Endodermal cell (in vitro differentiated cells): ENCODE results near the gene PGM5. TPM values are rescaled to one million over a fixed set of nuclear protein-coding genes. Genes with fewer than 3 reads are reported as not detected.

ENCODE experiments used
- DNase-seq: peaks from one replicate; pipeline ENCODE4 v3.0.0-alpha.2; 2017
- H3K27ac ChIP-seq: 2 replicates; pipeline ENCODE4 v1.5.1; 2013; ENCODE audit warnings: mild to moderate bottlenecking, low read depth, low read length, moderate library complexity
- H3K27me3 ChIP-seq: 2 replicates; pipeline ENCODE4 v1.6.1; 2013; ENCODE audit warnings: mild to moderate bottlenecking, low read length, moderate library complexity; ENCODE audit not compliant: insufficient read depth, control insufficient read depth, poor library complexity, severe bottlenecking
- H3K36me3 ChIP-seq: 2 replicates; pipeline ENCODE4 v1.7.0; 2013; ENCODE audit warnings: mild to moderate bottlenecking, low read length, moderate library complexity; ENCODE audit not compliant: control insufficient read depth, insufficient read depth
- H3K4me1 ChIP-seq: one replicate; pipeline ENCODE4 v1.7.0; 2013; ENCODE audit warnings: low read length; ENCODE audit not compliant: control insufficient read depth, insufficient read depth
- H3K4me3 ChIP-seq: 2 replicates; pipeline ENCODE4 v1.5.1; 2013; ENCODE audit warnings: mild to moderate bottlenecking, low read length, moderate library complexity
- H3K9ac ChIP-seq: 2 replicates; pipeline ENCODE4 v1.6.1; 2013; ENCODE audit warnings: mild to moderate bottlenecking, low read length, moderate library complexity; ENCODE audit not compliant: poor library complexity, severe bottlenecking; ENCODE audit errors: extremely low read depth
- H3K9me3 ChIP-seq: 2 replicates; pipeline ENCODE4 v1.6.1; 2013; ENCODE audit warnings: mild to moderate bottlenecking, low read length, moderate library complexity; ENCODE audit not compliant: control insufficient read depth
- H3K27ac Mint-ChIP-seq: 2 replicates; pipeline ENCODE4 v1.8.0; 2020; ENCODE audit warnings: mixed read lengths
- H3K27me3 Mint-ChIP-seq: 2 replicates; pipeline ENCODE4 v1.8.0; 2021; ENCODE audit warnings: mild to moderate bottlenecking, mixed read lengths; ENCODE audit not compliant: insufficient read depth
- H3K36me3 Mint-ChIP-seq: 2 replicates; pipeline ENCODE4 v1.8.0; 2020; ENCODE audit warnings: low read depth, mixed read lengths
- H3K4me1 Mint-ChIP-seq: 2 replicates; pipeline ENCODE4 v1.8.0; 2020; ENCODE audit warnings: mixed read lengths
- H3K4me3 Mint-ChIP-seq: 2 replicates; pipeline ENCODE4 v1.8.0; 2020; ENCODE audit warnings: mild to moderate bottlenecking, moderate library complexity, mixed read lengths
- H3K9me3 Mint-ChIP-seq: 2 replicates; pipeline ENCODE4 v1.8.0; 2020; ENCODE audit warnings: mild to moderate bottlenecking, mixed read lengths
- CTCF ChIP-seq: fragments of 200-600 bp; sonication (generic); conservative IDR thresholded peaks from 2 replicates; pipeline ENCODE4 v1.5.0; 2021; ENCODE audit warnings: antibody characterized with exemption, mild to moderate bottlenecking
- WGBS, 2 experiments: methylation state at CpG; one replicate each; pipeline versions ENCODE4 v1.1.5 to v1.1.7; 2013; ENCODE audit warnings: missing lambda C conversion rate in 2 of 2, mixed read lengths in 1 of 2; ENCODE audit not compliant: insufficient coverage in 1 of 2, insufficient read length in 1 of 2; 5-methylcytosine and 5-hydroxymethylcytosine counted together
- total RNA-seq, 2 donors: library from RNA; stranded (reverse); fragmentation: NEBNext Ultra II Directional in 1 of 2; extraction: Animal tissue kit (Norgen Biotek cat#: 25700) in 1 of 2; gene quantifications; 2 replicates in 1 of 2; 3 replicates in 1 of 2; pipeline ENCODE4 v1.2.1, GENCODE V29; 2021

Gene PGM5
- total RNA-seq, 2 donors from 2014 or later = 0.33 to 0.64 TPM

GRCh38 chr9:68532131-68532530 is 175.7 kb downstream of the PGM5 start:
- H3K4me3 ChIP-seq = no peak overlapping the region
- no peak for TF ChIP-seq CTCF
- H3K4me1 ChIP-seq = no peaks in the 10 kb centered on the region
- WGBS, 2 experiments = 91 to 95% methylated on average over 4 of the region's 4 CpGs
- DNase-seq = no peak
- H3K4me1 Mint-ChIP-seq = no peaks in the 10 kb centered on the region
- H3K27me3 ChIP-seq = peaks cover 73% of the 10 kb centered on the region
- no peaks in the 10 kb centered on the region for H3K36me3 ChIP-seq
- H3K36me3 Mint-ChIP-seq = no peaks in the 10 kb centered on the region
- H3K4me3 Mint-ChIP-seq = no peak overlapping the region
- no peak overlapping the region for H3K27ac Mint-ChIP-seq
- H3K9me3 ChIP-seq = no peaks in the 10 kb centered on the region
- H3K9ac ChIP-seq = no peak overlapping the region
- no peak overlapping the region for H3K27ac ChIP-seq
- no peaks in the 10 kb centered on the region for H3K9me3 Mint-ChIP-seq
- peaks cover 73% of the 10 kb centered on the region for H3K27me3 Mint-ChIP-seq

DNA sequence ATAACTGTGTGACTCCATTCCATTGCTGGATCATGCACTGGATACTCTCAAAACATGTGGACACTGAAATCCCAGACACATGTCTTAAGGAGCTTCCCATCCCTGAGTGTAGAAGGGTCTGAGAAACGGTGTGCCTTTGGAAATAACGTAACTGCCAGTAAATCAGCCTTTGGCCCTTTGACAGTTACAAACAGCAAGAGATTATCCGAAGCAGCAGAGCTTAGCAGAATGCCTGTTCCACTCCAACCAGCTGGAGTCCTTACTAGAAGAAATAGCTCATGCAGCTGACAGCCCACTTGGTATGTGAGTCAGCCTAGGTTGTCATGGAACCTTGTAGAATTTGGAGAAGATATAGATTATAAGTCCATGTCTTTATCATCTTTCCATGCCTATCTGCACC is 177.3 kb downstream of the PGM5 start:
- no peaks in the 10 kb centered on the region for H3K4me1 Mint-ChIP-seq
- Histone ChIP-seq H3K4me3 (no peak overlapping the region), H3K9me3 (no peaks in the 10 kb centered on the region), H3K27ac (no peak overlapping the region), H3K4me1 (no peaks in the 10 kb centered on the region), H3K36me3 (no peaks in the 10 kb centered on the region), H3K27me3 (peaks cover 59% of the 10 kb centered on the region), H3K9ac (no peak overlapping the region)
- DNase-seq = no peak
- H3K4me3 Mint-ChIP-seq = no peak overlapping the region
- no peaks in the 10 kb centered on the region for H3K9me3 Mint-ChIP-seq
- peaks cover 72% of the 10 kb centered on the region for H3K27me3 Mint-ChIP-seq
- H3K27ac Mint-ChIP-seq = no peak overlapping the region
- no peak for TF ChIP-seq CTCF
- no peaks in the 10 kb centered on the region for H3K36me3 Mint-ChIP-seq
- WGBS, 2 experiments = 80 to 88% methylated on average over 3 of the region's 3 CpGs

GRCh38 chr9:68536876-68537615 is 180.6 kb downstream of the PGM5 start:
- no peak overlapping the region for H3K27ac Mint-ChIP-seq
- Histone ChIP-seq H3K27ac (no peak overlapping the region), H3K27me3 (peaks cover 50% of the 10 kb centered on the region), H3K36me3 (no peaks in the 10 kb centered on the region), H3K9me3 (no peaks in the 10 kb centered on the region), H3K4me1 (no peaks in the 10 kb centered on the region), H3K4me3 (no peak overlapping the region), H3K9ac (no peak overlapping the region)
- H3K4me3 Mint-ChIP-seq = no peak overlapping the region
- H3K36me3 Mint-ChIP-seq = no peaks in the 10 kb centered on the region
- H3K4me1 Mint-ChIP-seq = no peaks in the 10 kb centered on the region
- DNase-seq = no peak
- 86 to 90% methylated on average over 6 to 10 of the region's 10 CpGs for WGBS, 2 experiments
- no peaks in the 10 kb centered on the region for H3K9me3 Mint-ChIP-seq
- no peak for TF ChIP-seq CTCF
- H3K27me3 Mint-ChIP-seq = peaks cover 68% of the 10 kb centered on the region
